OCI-LY7 (cell line): Measurements from ENCODE around the gene F2RL2.

Source experiments
- EZH2phosphoT487 ChIP-seq: fragments of 200-600 bp; sonication (generic); IDR thresholded peaks from 2 replicates; pipeline ENCODE4 v1.6.1; 2018; ENCODE audit warnings: low read depth, borderline replicate concordance, mild to moderate bottlenecking, mixed run types, antibody characterized with exemption, low read length, moderate library complexity, mixed read lengths
- TF ChIP-seq, protein P1 (sequence below): fragments of 200-600 bp; sonication (generic); conservative IDR thresholded peaks from 2 replicates; pipeline ENCODE4 v1.5.1; 2014; ENCODE audit warnings: mild to moderate bottlenecking, antibody characterized with exemption, low read length, moderate library complexity, mixed read lengths

DNA sequence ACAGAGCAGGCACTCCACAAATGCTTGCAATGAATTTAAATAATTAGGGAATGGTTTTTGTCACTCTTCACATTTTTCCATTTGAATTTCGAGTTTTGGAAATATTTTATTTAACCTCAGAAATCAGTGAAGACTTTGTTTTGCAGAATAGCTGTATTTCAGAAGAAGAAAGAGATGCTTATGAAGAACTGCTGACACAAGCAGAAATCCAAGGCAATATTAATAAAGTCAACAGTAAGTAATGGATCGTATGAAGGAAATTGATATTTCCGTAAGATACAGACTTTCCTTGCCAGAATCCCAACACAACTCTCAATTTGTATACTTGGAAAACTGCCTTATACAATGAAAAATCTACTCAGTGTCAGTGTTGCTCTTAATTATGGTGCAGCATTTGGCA is 30.5 kb downstream of the F2RL2 start:
- TF ChIP-seq, protein P1, sequence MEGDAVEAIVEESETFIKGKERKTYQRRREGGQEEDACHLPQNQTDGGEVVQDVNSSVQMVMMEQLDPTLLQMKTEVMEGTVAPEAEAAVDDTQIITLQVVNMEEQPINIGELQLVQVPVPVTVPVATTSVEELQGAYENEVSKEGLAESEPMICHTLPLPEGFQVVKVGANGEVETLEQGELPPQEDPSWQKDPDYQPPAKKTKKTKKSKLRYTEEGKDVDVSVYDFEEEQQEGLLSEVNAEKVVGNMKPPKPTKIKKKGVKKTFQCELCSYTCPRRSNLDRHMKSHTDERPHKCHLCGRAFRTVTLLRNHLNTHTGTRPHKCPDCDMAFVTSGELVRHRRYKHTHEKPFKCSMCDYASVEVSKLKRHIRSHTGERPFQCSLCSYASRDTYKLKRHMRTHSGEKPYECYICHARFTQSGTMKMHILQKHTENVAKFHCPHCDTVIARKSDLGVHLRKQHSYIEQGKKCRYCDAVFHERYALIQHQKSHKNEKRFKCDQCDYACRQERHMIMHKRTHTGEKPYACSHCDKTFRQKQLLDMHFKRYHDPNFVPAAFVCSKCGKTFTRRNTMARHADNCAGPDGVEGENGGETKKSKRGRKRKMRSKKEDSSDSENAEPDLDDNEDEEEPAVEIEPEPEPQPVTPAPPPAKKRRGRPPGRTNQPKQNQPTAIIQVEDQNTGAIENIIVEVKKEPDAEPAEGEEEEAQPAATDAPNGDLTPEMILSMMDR = no peak
- no peak for TF ChIP-seq EZH2phosphoT487
